Esophagus squamous epithelium (tissue), 4 donors: ENCODE data around the gene ERN1.

Source experiments
- POLR2A ChIP-seq, 4 donors: fragments of 450-650 bp; IDR thresholded peaks; one replicate each; pipeline ENCODE4 v1.6.1; 2017; ENCODE audit warnings: antibody characterized with exemption in 4 of 4, mild to moderate bottlenecking in 4 of 4, moderate library complexity in 3 of 4
- TF ChIP-seq, protein P1 (sequence below), 6 experiments: fragments of 450-650 bp in 4 of 6; fragments of 200-600 bp in 2 of 6; sonication (generic) in 2 of 6; IDR thresholded peaks; one replicate each; pipeline ENCODE4 v1.5.1; 2016 to 2019; ENCODE audit warnings: antibody characterized with exemption in 6 of 6, mild to moderate bottlenecking in 4 of 6, moderate library complexity in 4 of 6

- TF ChIP-seq, protein P1, sequence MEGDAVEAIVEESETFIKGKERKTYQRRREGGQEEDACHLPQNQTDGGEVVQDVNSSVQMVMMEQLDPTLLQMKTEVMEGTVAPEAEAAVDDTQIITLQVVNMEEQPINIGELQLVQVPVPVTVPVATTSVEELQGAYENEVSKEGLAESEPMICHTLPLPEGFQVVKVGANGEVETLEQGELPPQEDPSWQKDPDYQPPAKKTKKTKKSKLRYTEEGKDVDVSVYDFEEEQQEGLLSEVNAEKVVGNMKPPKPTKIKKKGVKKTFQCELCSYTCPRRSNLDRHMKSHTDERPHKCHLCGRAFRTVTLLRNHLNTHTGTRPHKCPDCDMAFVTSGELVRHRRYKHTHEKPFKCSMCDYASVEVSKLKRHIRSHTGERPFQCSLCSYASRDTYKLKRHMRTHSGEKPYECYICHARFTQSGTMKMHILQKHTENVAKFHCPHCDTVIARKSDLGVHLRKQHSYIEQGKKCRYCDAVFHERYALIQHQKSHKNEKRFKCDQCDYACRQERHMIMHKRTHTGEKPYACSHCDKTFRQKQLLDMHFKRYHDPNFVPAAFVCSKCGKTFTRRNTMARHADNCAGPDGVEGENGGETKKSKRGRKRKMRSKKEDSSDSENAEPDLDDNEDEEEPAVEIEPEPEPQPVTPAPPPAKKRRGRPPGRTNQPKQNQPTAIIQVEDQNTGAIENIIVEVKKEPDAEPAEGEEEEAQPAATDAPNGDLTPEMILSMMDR (IDR thresholded peaks at IDR 0.05) = no peak
- TF ChIP-seq POLR2A (IDR thresholded peaks at IDR 0.05) = no peak
Measured at GRCh38 chr17:64124609-64125008, 5.3 kb downstream of the ERN1 start.
